Panc1 (cell line): ENCODE data around the gene KIF26A. TPM values are rescaled to one million over a fixed set of nuclear protein-coding genes. Genes with fewer than 3 reads are reported as not detected.

Source experiments
- ATAC-seq: fragments of 200-7000 bp; cut with Tn5 transposase; 2 replicates; pipeline ENCODE4 v1.9.1; 2020; ENCODE audit warnings: mild to moderate bottlenecking, moderate library complexity
- BruUV-seq: library from RNA; stranded (reverse); fragments of 400-500 nt; replicated peaks from 2 replicates; lab custom pipeline; 2021; lab: Mats Ljungman, UMichigan
- CTCF ChIA-PET: fragments of 300-600 bp; sonication (Branson Sonifier 250); formaldehyde crosslinking; loops from one replicate; lab custom pipeline; 2022; ENCODE audit warnings: antibody characterized with exemption; lab: Charles Lee
- POLR2A ChIA-PET: fragments of 300-600 bp; sonication (Branson Sonifier 250); formaldehyde crosslinking; loops from one replicate; lab custom pipeline; 2022; ENCODE audit warnings: antibody characterized with exemption; lab: Charles Lee
- DNase-seq: peaks from one replicate; pipeline ENCODE4 v3.0.0-alpha.2; 2010; ENCODE audit warnings: low read depth, low spot score
- H3K27ac ChIP-seq: 2 replicates; pipeline ENCODE4 v1.5.1; 2011; ENCODE audit warnings: mild to moderate bottlenecking, low read length, inconsistent platforms
- H3K27me3 ChIP-seq: fragments of 200-500 bp; sonication (Bioruptor generic); 2 replicates; pipeline ENCODE4 v1.6.0; 2014; ENCODE audit warnings: low read length, inconsistent platforms; ENCODE audit not compliant: control insufficient read depth, insufficient read depth
- H3K36me3 ChIP-seq: fragments of 200-500 bp; sonication (Bioruptor generic); 2 replicates; pipeline ENCODE4 v1.5.1; 2014; ENCODE audit warnings: inconsistent platforms, mild to moderate bottlenecking, low read length, moderate library complexity; ENCODE audit not compliant: control insufficient read depth, insufficient read depth
- H3K4me1 ChIP-seq: 2 replicates; pipeline ENCODE4 v1.5.1; 2011; ENCODE audit warnings: inconsistent platforms, mild to moderate bottlenecking, low read length, moderate library complexity; ENCODE audit not compliant: control insufficient read depth, insufficient read depth
- H3K4me3 ChIP-seq, 2 experiments: 2 replicates each; pipeline ENCODE4 v1.5.1; 2011 to 2012; ENCODE audit warnings: low read depth in 2 of 2, low read length in 2 of 2, mild to moderate bottlenecking in 2 of 2, inconsistent platforms in 1 of 2, moderate library complexity in 1 of 2
- H3K9me3 ChIP-seq: fragments of 200-500 bp; sonication (Bioruptor generic); 2 replicates; pipeline ENCODE4 v1.5.1; 2014; ENCODE audit warnings: low read depth, mild to moderate bottlenecking, inconsistent platforms, low read length, moderate library complexity; ENCODE audit not compliant: control insufficient read depth, insufficient read depth
- CTCF ChIP-seq: fragments of 450-650 bp; IDR thresholded peaks from 2 replicates; pipeline ENCODE4 v1.5.1; 2017; ENCODE audit warnings: mild to moderate bottlenecking
- POLR2AphosphoS5 ChIP-seq: IDR thresholded peaks from 2 replicates; pipeline ENCODE4 v1.6.1; 2012; ENCODE audit warnings: mild to moderate bottlenecking, low read depth, low read length, moderate library complexity
- SIN3A ChIP-seq: IDR thresholded peaks from 2 replicates; pipeline ENCODE4 v1.6.1; 2012; ENCODE audit warnings: low read depth, mild to moderate bottlenecking, low read length, moderate library complexity, borderline replicate concordance; ENCODE audit not compliant: insufficient read depth
- TCF7L2 ChIP-seq: IDR thresholded peaks from 2 replicates; pipeline ENCODE4 v1.6.1; 2011; ENCODE audit warnings: mild to moderate bottlenecking, low read depth, low read length, inconsistent platforms
- in situ Hi-C: cut with HindIII; loops from 2 replicates; pipeline ENCODE4 v1.10.0; 2016; ENCODE audit warnings: low sequenced_read_pairs, low pct_unique_long_range_greater_than_20kb
- intact Hi-C: fragments of 100-400 bp; cut with micrococcal nuclease; formaldehyde crosslinking; loops from one replicate; pipeline ENCODE4 v1.10.0; 2022; ENCODE audit not compliant: unreplicated experiment
- total RNA-seq: library from RNA; stranded (reverse); gene quantifications from one replicate; pipeline ENCODE4 v1.2.1, GENCODE V29; 2021; ENCODE audit not compliant: unreplicated experiment
- TF ChIP-seq, protein P1 (sequence below), 2 experiments: IDR thresholded peaks; 2 replicates each; pipeline ENCODE4 v1.6.1; 2011 to 2012; ENCODE audit warnings: low read depth in 2 of 2, control low read depth in 1 of 2, low read length in 1 of 2, mild to moderate bottlenecking in 1 of 2, moderate library complexity in 1 of 2; ENCODE audit not compliant: insufficient read depth in 1 of 2

KIF26A gene
- total RNA-seq, 1 experiment from 2014 or later, result 4.4 TPM

DNA sequence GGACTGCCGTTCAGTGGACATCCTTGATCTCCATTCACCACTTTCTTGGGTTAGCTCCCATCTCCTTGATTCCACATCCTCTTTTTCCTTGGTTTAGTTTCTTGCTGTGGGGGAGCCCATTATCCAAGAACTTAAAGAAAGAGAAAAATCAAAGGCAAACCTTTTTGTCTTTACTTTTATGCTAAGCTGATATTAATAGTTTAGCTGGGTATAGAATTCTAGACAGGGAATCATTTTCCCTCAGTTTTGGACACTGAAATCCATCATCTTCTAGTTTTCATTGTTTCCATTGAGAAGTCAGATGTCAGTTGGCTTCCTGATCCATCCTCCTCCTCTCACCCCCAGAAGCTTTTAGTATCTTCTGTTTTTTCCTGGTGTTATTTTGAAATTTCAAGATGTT lies 8.8 kb upstream of the KIF26A start:
- H3K4me3 ChIP-seq, result no peak overlapping the region
- intact Hi-C loops (no loop called here), in situ Hi-C loops (no loop called here)
- H3K9me3 ChIP-seq, result peaks cover 4% of the 10 kb centered on the region; the same call in 1 of the 2 replicates
- DNase-seq (no peak), ATAC-seq (no peak)
- H3K36me3 ChIP-seq, result no peaks in the 10 kb centered on the region
- H3K27ac ChIP-seq, result no peak overlapping the region
- TF ChIP-seq POLR2AphosphoS5 (no peak), CTCF (no peak), TCF7L2 (no peak), SIN3A (no peak)
- TF ChIP-seq, protein P1, sequence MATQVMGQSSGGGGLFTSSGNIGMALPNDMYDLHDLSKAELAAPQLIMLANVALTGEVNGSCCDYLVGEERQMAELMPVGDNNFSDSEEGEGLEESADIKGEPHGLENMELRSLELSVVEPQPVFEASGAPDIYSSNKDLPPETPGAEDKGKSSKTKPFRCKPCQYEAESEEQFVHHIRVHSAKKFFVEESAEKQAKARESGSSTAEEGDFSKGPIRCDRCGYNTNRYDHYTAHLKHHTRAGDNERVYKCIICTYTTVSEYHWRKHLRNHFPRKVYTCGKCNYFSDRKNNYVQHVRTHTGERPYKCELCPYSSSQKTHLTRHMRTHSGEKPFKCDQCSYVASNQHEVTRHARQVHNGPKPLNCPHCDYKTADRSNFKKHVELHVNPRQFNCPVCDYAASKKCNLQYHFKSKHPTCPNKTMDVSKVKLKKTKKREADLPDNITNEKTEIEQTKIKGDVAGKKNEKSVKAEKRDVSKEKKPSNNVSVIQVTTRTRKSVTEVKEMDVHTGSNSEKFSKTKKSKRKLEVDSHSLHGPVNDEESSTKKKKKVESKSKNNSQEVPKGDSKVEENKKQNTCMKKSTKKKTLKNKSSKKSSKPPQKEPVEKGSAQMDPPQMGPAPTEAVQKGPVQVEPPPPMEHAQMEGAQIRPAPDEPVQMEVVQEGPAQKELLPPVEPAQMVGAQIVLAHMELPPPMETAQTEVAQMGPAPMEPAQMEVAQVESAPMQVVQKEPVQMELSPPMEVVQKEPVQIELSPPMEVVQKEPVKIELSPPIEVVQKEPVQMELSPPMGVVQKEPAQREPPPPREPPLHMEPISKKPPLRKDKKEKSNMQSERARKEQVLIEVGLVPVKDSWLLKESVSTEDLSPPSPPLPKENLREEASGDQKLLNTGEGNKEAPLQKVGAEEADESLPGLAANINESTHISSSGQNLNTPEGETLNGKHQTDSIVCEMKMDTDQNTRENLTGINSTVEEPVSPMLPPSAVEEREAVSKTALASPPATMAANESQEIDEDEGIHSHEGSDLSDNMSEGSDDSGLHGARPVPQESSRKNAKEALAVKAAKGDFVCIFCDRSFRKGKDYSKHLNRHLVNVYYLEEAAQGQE (IDR thresholded peaks at IDR 0.05; ENCODE audit: insufficient read depth in 1 of 2, low read depth in 2 of 2, low read length in 1 of 2), result no peak
- BruUV-seq, result no TSS peak
- POLR2A ChIA-PET, result no interaction called here
- no peaks in the 10 kb centered on the region for H3K27me3 ChIP-seq
- CTCF ChIA-PET, result interaction anchor here (0.5 to 1.0 kb wide), 3 partner anchors 32 to 696 kb away, joined by 3 to 4 read pairs (median 3); no protein-coding TSS in a partner anchor
- no peaks in the 10 kb centered on the region for H3K4me1 ChIP-seq

GRCh38 chr14:104130974-104131651 lies 7.3 kb upstream of the KIF26A start:
- POLR2A ChIA-PET, result no interaction called here
- H3K36me3 ChIP-seq, result no peaks in the 10 kb centered on the region
- intact Hi-C loops, result loop anchor here (2.0 to 5.0 kb wide), 2 partner anchors 39 to 52 kb away; no protein-coding TSS in a partner anchor
- TF ChIP-seq, protein P1 (IDR thresholded peaks at IDR 0.05; ENCODE audit: insufficient read depth in 1 of 2, low read depth in 2 of 2, low read length in 1 of 2), result no peak
- TF ChIP-seq CTCF, result peak; percentile 78
- peak; percentile 70; the same call in 1 of the 2 replicates for ATAC-seq
- CTCF ChIA-PET, result no interaction called here
- DNase-seq, result no peak
- H3K4me3 ChIP-seq, result no peak overlapping the region
- in situ Hi-C loops, result no loop called here
- H3K27ac ChIP-seq, result no peak overlapping the region
- no peaks in the 10 kb centered on the region for H3K27me3 ChIP-seq
- no peaks in the 10 kb centered on the region; the same call in 1 of the 2 replicates for H3K9me3 ChIP-seq
- H3K4me1 ChIP-seq, result no peaks in the 10 kb centered on the region
- no TSS peak for BruUV-seq
